GM12873 (cell line): ENCODE data around the gene TMEM131.

Experiments
- CTCF ChIP-seq: IDR thresholded peaks from 2 replicates; pipeline ENCODE4 v1.5.1; 2012; ENCODE audit warnings: low read depth, mild to moderate bottlenecking, moderate library complexity, low read length, control low read depth; ENCODE audit not compliant: insufficient read depth; ENCODE audit errors: missing control alignments

TMEM131 gene

GRCh38 chr2:97983134-97983533, 12.6 kb downstream of the TMEM131 start:
- TF ChIP-seq CTCF: no peak

GRCh38 chr2:97982621-97983020, 13.1 kb downstream of the TMEM131 start:
- no peak for TF ChIP-seq CTCF

- no peak for TF ChIP-seq CTCF
Measured at GRCh38 chr2:97981961-97982360, 13.8 kb downstream of the TMEM131 start.

GRCh38 chr2:97979904-97980303, 15.8 kb downstream of the TMEM131 start:
- TF ChIP-seq CTCF: no peak

GRCh38 chr2:97974471-97974870, 21.3 kb downstream of the TMEM131 start:
- no peak for TF ChIP-seq CTCF

GRCh38 chr2:97970293-97971060, 25.3 kb downstream of the TMEM131 start:
- TF ChIP-seq CTCF: no peak

GRCh38 chr2:97969081-97970067, 26.4 kb downstream of the TMEM131 start:
- no peak for TF ChIP-seq CTCF
